AG04450 (cell line): ENCODE data around the gene BRIP1. TPM values are rescaled to one million over a fixed set of nuclear protein-coding genes. Genes with fewer than 3 reads are reported as not detected.
"Not testable (repeated sequence)": the region's sequence is repeated elsewhere in the genome, so short reads cannot be mapped to it uniquely, and the experiment has no call there.

Source experiments
- CTCF ChIA-PET: fragments of 300-600, 350-600 bp; formaldehyde crosslinking; extraction: SDS; loops from one replicate; lab custom pipeline; 2022; ENCODE audit warnings: antibody characterized with exemption, inconsistent platforms; lab: Charles Lee
- POLR2A ChIA-PET: fragments of 350-600 bp; formaldehyde crosslinking; extraction: SDS; loops from one replicate; lab custom pipeline; 2021; ENCODE audit warnings: antibody characterized with exemption, inconsistent platforms; lab: Yijun Ruan, JAX
- DNase-seq: peaks from one replicate; pipeline ENCODE4 v3.0.0-alpha.2; 2011; ENCODE audit warnings: low read depth, low spot score
- H3K27ac ChIP-seq: one replicate; pipeline ENCODE4 v1.5.1; 2012; ENCODE audit warnings: low read depth, low read length, control low read depth
- H3K27me3 ChIP-seq: one replicate; pipeline ENCODE4 v1.6.0; 2012; ENCODE audit warnings: low read length; ENCODE audit not compliant: control insufficient read depth, insufficient read depth
- H3K4me3 ChIP-seq: 2 replicates; pipeline ENCODE4 v1.5.1; 2011; ENCODE audit warnings: mild to moderate bottlenecking, low read depth, low read length, control low read depth
- H3K9me3 ChIP-seq: 2 replicates; pipeline ENCODE4 v1.5.1; 2012; ENCODE audit warnings: low read length; ENCODE audit not compliant: control insufficient read depth, insufficient read depth
- CTCF ChIP-seq: IDR thresholded peaks from 2 replicates; pipeline ENCODE4 v1.5.1; 2011; ENCODE audit warnings: low read depth, low read length, control low read depth, inconsistent platforms
- polyA plus RNA-seq: library from polyadenylated mRNA; depleted of rRNA; stranded (reverse); fragments of >200 nt; gene quantifications from 2 replicates; pipeline ENCODE4 v1.2.3, GENCODE V29; 2011

The BRIP1 gene
- polyA plus RNA-seq, 1 experiment = 5.0 TPM

GRCh38 chr17:61683466-61683865, 179.9 kb downstream of the BRIP1 start:
- POLR2A ChIA-PET = no interaction called here
- no peaks in the 10 kb centered on the region for H3K9me3 ChIP-seq

DNA sequence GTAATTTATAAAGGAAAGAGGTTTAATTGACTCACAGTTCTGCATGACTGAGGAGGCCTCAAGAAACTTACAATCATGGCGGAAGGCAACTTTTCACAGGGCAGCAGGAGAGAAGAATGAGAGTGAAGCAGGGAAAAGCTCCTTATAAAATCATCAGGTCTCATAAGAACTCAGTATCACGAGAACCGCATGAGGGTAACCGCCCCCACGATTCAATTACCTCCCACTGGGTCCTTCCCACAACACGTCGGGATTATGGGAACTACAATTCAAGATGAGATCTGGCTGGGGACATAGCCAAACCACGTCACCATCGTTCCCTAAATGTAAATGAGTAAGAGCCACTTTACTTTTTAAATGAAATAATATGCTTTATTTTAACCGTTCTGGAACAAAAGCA, 182.4 kb downstream of the BRIP1 start:
- Histone ChIP-seq H3K4me3 (no peak overlapping the region), H3K9me3 (no peaks in the 10 kb centered on the region), H3K27ac (no peak overlapping the region), H3K27me3 (no peaks in the 10 kb centered on the region)
- DNase-seq = no peak
- ChIA-PET POLR2A (no interaction called here), CTCF (interaction anchor here (0.6 kb wide), 1 partner anchor 126 kb away, joined by 4 read pairs; no protein-coding TSS in a partner anchor)
- TF ChIP-seq CTCF = no peak

More at GRCh38 chr17:61683466-61683865, 179.9 kb downstream of the BRIP1 start:
- CTCF ChIA-PET = interaction anchor here (0.7 kb wide), 1 partner anchor 48 kb away, joined by 3 read pairs; no protein-coding TSS in a partner anchor
- Histone ChIP-seq H3K4me3 (no peak overlapping the region), H3K27ac (no peak overlapping the region), H3K27me3 (no peaks in the 10 kb centered on the region)
- DNase-seq = no peak
- no peak for TF ChIP-seq CTCF

GRCh38 chr17:61678339-61678738, 185.0 kb downstream of the BRIP1 start:
- H3K9me3 ChIP-seq = no peaks in the 10 kb centered on the region
- no peak for TF ChIP-seq CTCF
- no peak for DNase-seq
- H3K27me3 ChIP-seq = no peaks in the 10 kb centered on the region
- CTCF ChIA-PET = no interaction called here
- H3K27ac ChIP-seq = no peak overlapping the region
- H3K4me3 ChIP-seq = no peak overlapping the region
- POLR2A ChIA-PET = no interaction called here

- H3K4me3 ChIP-seq, CTCF ChIA-PET, H3K27me3 ChIP-seq, H3K27ac ChIP-seq, DNase-seq, H3K9me3 ChIP-seq, POLR2A ChIA-PET: not testable (repeated sequence)
Measured at GRCh38 chr17:61677150-61677811, 186.0 kb downstream of the BRIP1 start.

- H3K27ac ChIP-seq, H3K9me3 ChIP-seq, H3K27me3 ChIP-seq, POLR2A ChIA-PET, CTCF ChIA-PET, DNase-seq, H3K4me3 ChIP-seq: not testable (repeated sequence)
Measured at GRCh38 chr17:61676522-61676921, 186.8 kb downstream of the BRIP1 start.

DNA sequence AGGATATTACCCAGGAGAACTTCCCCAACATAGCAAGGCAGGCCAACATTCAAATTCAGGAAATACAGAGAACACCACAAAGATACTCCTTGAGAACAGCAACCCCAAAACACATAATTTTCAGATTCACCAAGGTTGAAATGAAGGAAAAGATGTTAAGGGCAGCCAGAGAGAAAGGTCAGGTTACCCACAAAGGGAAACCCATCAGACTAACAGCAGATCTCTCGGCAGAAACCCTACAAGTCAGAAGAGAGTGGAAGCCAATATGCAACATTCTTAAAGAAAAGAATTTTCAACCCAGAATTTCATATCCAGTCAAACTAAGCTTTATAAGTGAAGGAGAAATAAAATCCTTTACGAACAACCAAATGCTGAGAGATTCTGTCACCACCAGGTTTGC, 188.7 kb downstream of the BRIP1 start:
- DNase-seq, H3K27ac ChIP-seq, CTCF ChIA-PET, H3K27me3 ChIP-seq, H3K9me3 ChIP-seq, H3K4me3 ChIP-seq, POLR2A ChIA-PET: not testable (repeated sequence)

DNA sequence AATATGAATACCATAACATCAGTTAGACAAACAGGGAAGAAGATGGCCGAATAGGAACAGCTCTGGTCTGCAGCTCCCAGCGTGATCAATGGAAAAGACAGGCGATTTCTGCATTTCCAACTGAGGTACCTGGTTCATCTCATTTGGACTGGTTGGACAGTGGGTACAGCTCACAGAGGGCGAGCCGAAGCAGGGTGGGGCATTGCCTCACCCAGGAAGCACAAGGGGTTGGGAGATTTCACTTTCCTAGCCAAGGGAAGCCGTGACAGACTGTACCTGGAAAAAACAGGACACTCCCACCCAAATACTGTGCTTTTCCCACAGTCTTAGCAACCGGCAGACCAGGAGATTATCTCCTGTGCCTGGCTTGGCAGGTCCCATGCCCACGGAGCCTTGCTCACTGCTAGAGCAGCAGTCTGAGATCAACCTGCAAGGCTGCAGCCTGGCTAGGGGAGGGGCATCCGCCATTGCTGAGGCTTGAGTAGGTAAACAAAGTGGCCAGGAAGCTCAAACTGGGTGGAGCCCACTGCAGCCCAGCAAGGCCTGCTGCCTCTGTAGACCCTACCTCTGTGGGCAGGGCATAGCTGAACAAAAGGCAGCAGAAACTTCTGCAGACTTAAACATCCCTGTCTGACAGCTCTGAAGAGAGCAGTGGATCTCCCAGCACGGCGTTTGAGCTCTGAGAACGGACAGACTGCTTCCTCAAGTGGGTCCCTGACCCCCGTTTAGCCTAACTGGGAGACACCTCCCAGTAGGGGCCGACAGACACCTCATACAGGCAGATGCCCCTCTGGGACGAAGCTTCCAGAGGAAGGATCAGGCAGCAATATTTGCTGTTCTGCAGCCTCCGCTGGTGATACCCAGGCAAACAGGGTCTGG, 190.1 kb downstream of the BRIP1 start:
- CTCF ChIA-PET, H3K4me3 ChIP-seq, POLR2A ChIA-PET, H3K27ac ChIP-seq, H3K27me3 ChIP-seq, H3K9me3 ChIP-seq, DNase-seq: not testable (repeated sequence)
